HG03064 (cell line): ENCODE measurements around the gene YAF2.
"Not testable (repeated sequence)": the region's sequence is repeated elsewhere in the genome, so short reads cannot be mapped to it uniquely, and the experiment has no call there.

Experiments
- ATAC-seq: cut with Tn5 transposase; IDR thresholded peaks from one replicate; pipeline ENCODE4 v1.9.1; 2021; ENCODE audit warnings: low read depth; ENCODE audit not compliant: unreplicated experiment

YAF2 gene

GRCh38 chr12:42201063-42201462 is 37.0 kb downstream of the YAF2 start:
- ATAC-seq: no peak

GRCh38 chr12:42199007-42199406 is 39.0 kb downstream of the YAF2 start:
- ATAC-seq: no peak

DNA sequence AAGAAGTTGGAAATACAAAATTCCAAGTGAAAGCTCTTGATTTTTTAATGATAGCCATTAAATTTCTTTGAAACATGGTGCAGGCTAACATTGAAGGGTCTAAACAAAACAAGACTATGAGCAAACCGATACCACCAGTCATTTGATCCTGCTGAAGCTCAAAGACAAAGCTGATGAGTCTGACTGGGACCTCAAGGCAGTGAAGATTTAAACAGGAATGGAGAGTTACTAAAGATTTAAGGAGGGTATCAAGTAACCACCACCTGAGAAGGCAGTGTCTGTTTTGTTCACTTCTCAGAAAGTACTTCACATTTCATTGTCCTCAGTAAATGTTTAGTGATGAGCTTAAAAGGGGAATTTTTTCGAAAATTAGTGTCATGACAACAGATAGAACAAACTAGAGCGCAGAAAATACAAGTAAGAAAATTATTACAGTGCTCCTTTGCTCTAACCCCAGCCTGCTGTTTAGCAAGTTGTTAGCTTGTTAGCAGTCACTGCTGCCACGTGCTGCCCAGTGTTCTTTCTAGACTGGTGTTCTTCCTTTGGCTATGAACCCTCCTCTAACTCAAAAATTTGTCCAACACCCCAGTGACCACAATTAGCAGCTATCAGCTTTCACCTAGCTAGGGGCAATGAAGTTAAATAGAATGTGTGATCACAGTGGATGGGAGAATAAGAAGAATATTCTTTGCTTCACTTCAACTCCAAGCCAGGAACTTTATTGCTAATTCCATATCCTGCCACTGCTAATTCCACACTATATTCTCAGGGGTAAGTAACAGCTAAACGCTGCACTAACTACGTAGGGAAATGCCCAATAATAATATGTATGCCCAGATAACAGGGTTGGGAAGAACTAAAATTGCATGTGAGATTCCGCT is 41.1 kb downstream of the YAF2 start:
- no peak for ATAC-seq

GRCh38 chr12:42192686-42193085 is 45.4 kb downstream of the YAF2 start:
- ATAC-seq: no peak

GRCh38 chr12:42192258-42192657 is 45.8 kb downstream of the YAF2 start:
- ATAC-seq: no peak

DNA sequence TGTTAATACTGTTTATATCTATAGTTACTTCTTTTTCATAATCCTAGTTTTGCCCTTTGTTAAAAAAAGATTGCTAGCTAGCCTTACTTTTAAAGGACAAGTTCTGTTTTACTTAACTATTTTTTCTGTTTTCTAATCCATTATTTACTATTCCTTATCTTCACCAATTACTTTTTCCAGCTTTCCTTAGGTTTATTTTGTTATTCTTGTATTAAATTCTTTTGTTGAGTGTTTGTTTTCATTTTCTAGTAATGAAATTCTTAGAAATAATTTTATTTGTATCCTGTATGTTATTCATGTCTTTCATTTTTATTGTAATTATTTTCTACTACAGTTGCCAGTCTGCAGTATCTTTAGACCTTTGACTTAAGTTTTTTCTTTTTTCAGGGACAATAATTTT is 47.7 kb downstream of the YAF2 start:
- no peak for ATAC-seq

- not testable (repeated sequence) for ATAC-seq
These were observed 49.8 kb downstream of the YAF2 start for GRCh38 chr12:42188275-42188674.

- no peak for ATAC-seq
These were observed 50.2 kb downstream of the YAF2 start for GRCh38 chr12:42187799-42188198.

GRCh38 chr12:42186793-42187192 is 51.3 kb downstream of the YAF2 start:
- no peak for ATAC-seq

DNA sequence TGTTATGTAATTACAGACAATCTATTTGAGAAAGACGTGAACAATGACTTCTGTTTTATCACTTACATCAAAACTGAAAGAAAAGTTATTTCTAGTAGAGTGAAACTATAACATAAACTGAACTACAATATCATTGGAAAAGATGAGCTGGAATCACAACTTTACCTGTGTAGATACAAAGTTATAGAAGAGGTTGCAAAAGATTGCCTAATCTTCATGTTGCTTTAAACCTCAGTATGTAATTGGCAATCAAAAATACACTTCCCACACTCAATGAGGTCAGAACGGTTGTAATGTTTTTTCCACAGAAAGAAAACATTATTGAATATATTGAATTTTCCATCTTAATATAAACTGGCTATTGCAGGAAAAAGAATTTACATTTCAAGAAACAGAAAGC is 55.7 kb downstream of the YAF2 start:
- ATAC-seq: no peak

DNA sequence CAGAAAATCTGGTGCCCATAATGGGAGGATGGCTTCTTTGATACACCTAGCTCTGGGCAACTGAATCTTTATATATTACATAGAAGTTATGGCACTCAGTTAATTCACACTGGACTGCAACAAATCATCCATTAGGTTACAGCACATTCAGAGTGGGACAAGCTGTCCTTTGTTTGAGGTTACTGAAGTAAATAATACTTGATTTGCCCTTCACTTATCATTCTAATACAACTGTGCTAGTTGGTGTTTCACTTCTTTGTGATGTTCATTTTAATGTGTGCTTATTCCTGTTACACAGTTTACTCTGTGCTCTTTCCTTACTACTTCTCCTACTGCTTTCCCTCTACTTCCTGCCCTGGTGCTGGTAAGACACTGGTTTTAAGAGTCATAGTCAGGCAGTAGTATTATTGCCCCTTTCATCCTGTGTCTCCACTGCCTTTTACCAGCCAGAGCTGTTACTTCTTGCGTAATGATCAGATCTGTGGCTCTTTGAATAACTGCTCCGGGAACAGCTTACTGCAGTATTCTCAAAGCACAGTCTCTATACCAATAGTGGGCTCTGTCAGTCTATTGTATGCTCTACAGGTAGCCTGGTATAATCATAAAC is 57.0 kb downstream of the YAF2 start:
- no peak for ATAC-seq

- ATAC-seq: no peak
These were observed 59.9 kb downstream of the YAF2 start for GRCh38 chr12:42178101-42178500.

GRCh38 chr12:42174978-42175377 is 63.1 kb downstream of the YAF2 start:
- no peak for ATAC-seq

GRCh38 chr12:42173961-42174521 is 64.0 kb downstream of the YAF2 start:
- no peak for ATAC-seq

GRCh38 chr12:42172441-42173210 is 65.4 kb downstream of the YAF2 start:
- no peak for ATAC-seq

GRCh38 chr12:42167711-42168110 is 70.3 kb downstream of the YAF2 start:
- ATAC-seq: no peak

GRCh38 chr12:42166501-42166900 is 71.5 kb downstream of the YAF2 start:
- ATAC-seq: no peak

GRCh38 chr12:42163913-42164312 is 74.1 kb downstream of the YAF2 start:
- ATAC-seq: no peak

DNA sequence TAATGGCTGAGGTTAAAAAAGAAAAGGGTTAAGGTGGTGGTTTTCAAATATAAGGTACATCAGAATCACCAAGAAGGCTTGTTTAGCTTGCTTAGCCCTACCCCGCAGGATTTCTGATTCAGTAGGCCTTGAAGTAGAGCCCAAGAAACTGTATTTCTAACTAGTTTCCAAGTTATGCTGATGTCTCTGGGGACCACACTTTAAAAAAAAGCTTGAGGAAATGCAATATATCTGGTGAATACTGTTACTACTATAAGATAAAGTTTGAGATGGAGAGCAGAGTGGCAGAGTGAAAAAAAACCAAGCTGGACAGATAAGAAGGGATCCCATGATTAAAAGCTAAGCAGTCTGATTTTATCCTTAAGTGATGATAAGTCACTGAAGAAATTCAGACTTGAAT is 75.1 kb downstream of the YAF2 start:
- ATAC-seq: no peak

DNA sequence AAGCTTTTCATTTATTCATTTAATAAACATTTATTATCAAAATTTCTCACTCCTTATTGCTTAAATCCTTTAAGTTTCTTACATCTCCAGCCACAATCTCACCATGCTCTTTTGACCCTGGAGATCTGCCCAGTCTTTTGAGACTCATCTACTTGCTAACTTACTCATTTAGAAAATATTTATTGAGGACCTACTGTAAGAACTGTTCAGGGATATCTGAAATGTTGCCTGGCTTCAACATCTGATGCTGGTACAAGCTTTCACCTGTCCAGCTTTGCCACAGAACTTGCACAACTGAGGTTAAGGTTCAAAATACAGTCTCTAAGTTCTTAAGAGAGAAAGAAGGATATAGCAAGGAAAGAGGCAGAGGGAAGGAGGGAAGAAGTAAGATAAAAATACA is 75.9 kb downstream of the YAF2 start:
- ATAC-seq: no peak

- ATAC-seq: no peak
These were observed 76.5 kb downstream of the YAF2 start for GRCh38 chr12:42161529-42161928.
